ENCODE results near the gene AOC2.

The AOC2 gene

DNA sequence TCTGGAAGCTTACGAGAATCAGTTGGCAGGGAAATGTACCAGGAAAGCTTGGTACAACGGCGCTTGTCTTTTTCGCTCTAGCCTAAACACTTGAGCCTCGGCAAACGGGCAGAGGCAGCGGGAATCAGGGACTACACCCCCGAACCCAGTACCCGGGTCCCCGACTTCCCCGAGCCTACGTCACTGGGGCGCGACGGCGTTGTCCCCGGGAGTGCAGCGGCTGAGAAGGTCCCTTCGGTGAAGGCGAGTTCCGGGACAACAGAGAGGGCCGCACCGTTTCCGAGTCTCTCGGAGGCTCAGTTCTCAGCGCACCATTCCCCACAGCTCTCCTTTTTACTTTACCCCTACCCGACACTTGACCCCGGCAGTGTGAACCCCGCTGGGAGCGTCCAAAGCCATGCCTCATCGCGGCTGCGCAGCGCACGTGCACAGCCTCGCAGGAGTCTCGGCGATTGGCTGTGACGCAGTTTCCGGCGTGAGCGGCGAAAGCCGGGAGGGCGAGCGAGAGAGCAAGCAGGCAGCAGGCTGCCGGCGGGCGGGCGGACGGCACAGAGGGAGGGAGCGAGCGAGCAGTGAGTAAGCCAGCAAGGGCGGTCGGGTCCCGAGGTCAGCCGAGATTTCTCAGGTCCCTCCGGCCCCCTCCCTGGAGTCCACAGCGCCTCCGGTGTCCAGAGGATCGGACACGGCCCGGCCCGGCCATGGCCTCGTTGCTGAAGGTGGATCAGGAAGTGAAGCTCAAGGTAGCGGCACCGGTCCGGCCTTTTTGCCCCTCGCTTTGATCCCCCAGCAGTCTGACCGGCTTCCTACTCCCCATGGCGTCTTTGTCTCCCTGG lies 11.2 kb upstream of the AOC2 start, which contains the start of gene PSME3:
PSME3 (plus strand) TSS at position 464 of the 833 bp plus-strand sequence; CDS start at position 699, 235 bp downstream.
- Histone ChIP-seq H3K4me1 (ENCODE audit: low read depth, poor library complexity, severe bottlenecking) (peaks cover 19% of the 10 kb centered on the region), H3K4me3 (IDR thresholded peaks at IDR 0.05; ENCODE audit: insufficient read depth, low read depth, low read length) (no peak within 1 kb of the TSS), H3K27me3 (ENCODE audit: insufficient read depth, low read depth) (no peaks in the 10 kb centered on the region), H3K36me3 (ENCODE audit: insufficient read depth) (peaks cover 18% of the 10 kb centered on the region; the same call in 1 of the 2 replicates), H2AFZ (ENCODE audit: low read depth) (peak within 1 kb of the TSS; percentile 87), H3K4me2 (peak within 1 kb of the TSS; percentile 97), H3K79me2 (ENCODE audit: insufficient read depth, low read depth) (peaks cover 55% of the 10 kb centered on the region), H3K27ac (peak within 1 kb of the TSS; percentile 83), H3K9ac (peak within 1 kb of the TSS; percentile 91), H4K20me1 (ENCODE audit: insufficient read depth) (no peaks in the 10 kb centered on the region)
- TF ChIP-seq, protein P1, sequence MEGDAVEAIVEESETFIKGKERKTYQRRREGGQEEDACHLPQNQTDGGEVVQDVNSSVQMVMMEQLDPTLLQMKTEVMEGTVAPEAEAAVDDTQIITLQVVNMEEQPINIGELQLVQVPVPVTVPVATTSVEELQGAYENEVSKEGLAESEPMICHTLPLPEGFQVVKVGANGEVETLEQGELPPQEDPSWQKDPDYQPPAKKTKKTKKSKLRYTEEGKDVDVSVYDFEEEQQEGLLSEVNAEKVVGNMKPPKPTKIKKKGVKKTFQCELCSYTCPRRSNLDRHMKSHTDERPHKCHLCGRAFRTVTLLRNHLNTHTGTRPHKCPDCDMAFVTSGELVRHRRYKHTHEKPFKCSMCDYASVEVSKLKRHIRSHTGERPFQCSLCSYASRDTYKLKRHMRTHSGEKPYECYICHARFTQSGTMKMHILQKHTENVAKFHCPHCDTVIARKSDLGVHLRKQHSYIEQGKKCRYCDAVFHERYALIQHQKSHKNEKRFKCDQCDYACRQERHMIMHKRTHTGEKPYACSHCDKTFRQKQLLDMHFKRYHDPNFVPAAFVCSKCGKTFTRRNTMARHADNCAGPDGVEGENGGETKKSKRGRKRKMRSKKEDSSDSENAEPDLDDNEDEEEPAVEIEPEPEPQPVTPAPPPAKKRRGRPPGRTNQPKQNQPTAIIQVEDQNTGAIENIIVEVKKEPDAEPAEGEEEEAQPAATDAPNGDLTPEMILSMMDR (conservative IDR thresholded peaks at IDR 0.05; ENCODE audit: low read depth, low read length): no peak

DNA sequence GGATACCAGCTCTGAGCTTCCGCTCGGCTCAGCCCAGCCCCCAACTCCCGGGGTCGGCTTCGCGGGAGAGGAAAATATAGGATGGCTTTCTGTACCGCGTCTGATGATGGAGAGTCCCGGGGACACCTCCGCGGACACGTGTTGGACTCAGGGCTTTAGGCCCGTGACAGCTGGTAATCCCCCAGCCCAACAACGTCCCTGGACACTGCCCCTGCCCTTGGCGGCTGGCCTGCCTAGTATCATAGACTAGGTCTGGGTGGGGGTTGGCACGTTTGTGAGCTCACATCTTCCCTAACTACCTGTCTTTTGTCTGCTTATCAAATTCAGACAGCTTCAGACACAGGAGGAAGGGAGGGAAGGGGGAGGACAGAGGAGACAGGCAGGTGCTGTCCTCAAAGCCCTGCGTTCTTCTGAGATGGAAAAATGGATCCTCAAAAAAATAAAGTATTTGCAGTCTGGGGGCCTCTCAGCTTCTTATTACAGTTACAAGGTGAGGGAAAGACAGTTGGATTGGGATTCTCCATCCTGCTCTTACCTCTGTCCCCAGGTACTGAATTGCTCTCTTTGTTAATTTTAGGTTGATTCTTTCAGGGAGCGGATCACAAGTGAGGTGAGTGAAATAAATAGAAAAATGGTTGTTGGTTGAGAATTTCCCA lies 10.5 kb upstream of the AOC2 start:
- H3K4me2 ChIP-seq: peak overlapping the region; percentile 97
- H3K27me3 ChIP-seq (ENCODE audit: insufficient read depth, low read depth): no peaks in the 10 kb centered on the region
- peaks cover 55% of the 10 kb centered on the region for H3K79me2 ChIP-seq (ENCODE audit: insufficient read depth, low read depth)
- TF ChIP-seq, protein P1 (conservative IDR thresholded peaks at IDR 0.05; ENCODE audit: low read depth, low read length): no peak
- no peaks in the 10 kb centered on the region for H4K20me1 ChIP-seq (ENCODE audit: insufficient read depth)
- peak overlapping the region; percentile 87 for H2AFZ ChIP-seq (ENCODE audit: low read depth)
- H3K4me1 ChIP-seq (ENCODE audit: low read depth, poor library complexity, severe bottlenecking): peaks cover 19% of the 10 kb centered on the region
- peak overlapping the region; percentile 91 for H3K9ac ChIP-seq
- H3K36me3 ChIP-seq (ENCODE audit: insufficient read depth): peaks cover 24% of the 10 kb centered on the region
- peak overlapping the region; percentile 83 for H3K27ac ChIP-seq
- H3K4me3 ChIP-seq (IDR thresholded peaks at IDR 0.05; ENCODE audit: insufficient read depth, low read depth, low read length): no peak overlapping the region

DNA sequence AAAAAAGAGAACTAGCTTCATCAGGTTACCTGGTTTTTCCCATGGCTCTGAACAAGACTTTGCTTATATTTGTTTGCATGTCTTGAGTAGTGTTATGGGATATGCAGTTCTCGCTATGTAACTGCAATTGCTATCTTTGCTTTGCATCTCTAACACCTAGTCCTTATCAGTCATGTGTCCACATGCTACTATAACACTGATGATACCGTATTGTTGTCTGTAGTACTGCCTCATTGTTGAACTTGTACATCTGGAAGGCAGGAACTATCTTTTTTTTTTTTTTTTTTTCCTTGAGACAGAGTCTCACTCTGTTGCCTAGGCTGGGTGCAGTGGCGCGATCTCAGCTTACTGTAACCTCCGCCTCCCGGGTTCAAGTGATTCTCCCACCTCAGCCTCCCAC lies 8.6 kb upstream of the AOC2 start:
- Histone ChIP-seq H3K4me1 (ENCODE audit: low read depth, poor library complexity, severe bottlenecking) (peaks cover 19% of the 10 kb centered on the region), H3K9ac (no peak overlapping the region), H3K4me2 (no peak overlapping the region), H2AFZ (ENCODE audit: low read depth) (no peak overlapping the region), H3K4me3 (IDR thresholded peaks at IDR 0.05; ENCODE audit: insufficient read depth, low read depth, low read length) (no peak overlapping the region), H3K27me3 (ENCODE audit: insufficient read depth, low read depth) (no peaks in the 10 kb centered on the region), H3K36me3 (ENCODE audit: insufficient read depth) (peaks cover 33% of the 10 kb centered on the region), H3K79me2 (ENCODE audit: insufficient read depth, low read depth) (peaks cover 55% of the 10 kb centered on the region), H4K20me1 (ENCODE audit: insufficient read depth) (no peaks in the 10 kb centered on the region), H3K27ac (no peak overlapping the region)
- TF ChIP-seq, protein P1 (conservative IDR thresholded peaks at IDR 0.05; ENCODE audit: low read depth, low read length): no peak

DNA sequence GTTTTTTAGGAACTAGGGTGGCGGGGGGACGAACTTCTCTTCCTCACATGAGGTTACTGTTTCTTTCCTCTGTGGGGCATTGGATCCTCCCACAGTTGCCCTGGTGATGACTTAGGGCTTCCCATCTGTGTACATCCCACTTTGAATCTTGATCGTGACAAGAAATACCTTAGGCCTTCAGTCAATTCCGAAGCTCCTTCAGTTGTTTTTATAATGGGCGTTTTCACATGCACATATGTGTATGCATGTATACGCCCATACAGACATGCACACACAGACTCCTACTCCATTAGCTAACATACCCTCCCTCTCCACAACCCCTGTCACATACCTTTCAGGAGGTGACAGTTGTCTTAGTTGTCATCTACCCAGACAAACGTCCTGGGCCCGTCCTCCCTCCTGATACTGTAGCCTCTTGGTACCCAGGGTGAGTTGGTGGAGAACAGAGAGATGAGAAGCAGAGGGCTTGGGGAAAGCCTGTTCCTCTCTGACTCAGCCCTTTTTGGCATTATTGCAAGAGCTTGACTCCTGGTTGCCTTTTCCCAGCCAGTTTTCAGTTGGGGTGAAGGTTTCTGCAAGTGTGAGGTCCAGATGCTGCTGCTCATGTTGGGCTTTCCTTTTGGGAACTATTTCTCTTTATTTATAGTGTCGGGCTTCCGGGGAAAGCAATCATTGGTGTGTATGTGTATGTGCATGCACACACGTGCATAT lies 2.2 kb upstream of the AOC2 start:
- H2AFZ ChIP-seq (ENCODE audit: low read depth): no peak overlapping the region
- no peak overlapping the region for H3K27ac ChIP-seq
- H4K20me1 ChIP-seq (ENCODE audit: insufficient read depth): no peaks in the 10 kb centered on the region
- H3K4me1 ChIP-seq (ENCODE audit: low read depth, poor library complexity, severe bottlenecking): peaks cover 32% of the 10 kb centered on the region
- H3K9ac ChIP-seq: no peak overlapping the region
- H3K4me2 ChIP-seq: no peak overlapping the region
- TF ChIP-seq, protein P1 (conservative IDR thresholded peaks at IDR 0.05; ENCODE audit: low read depth, low read length): no peak
- H3K4me3 ChIP-seq (IDR thresholded peaks at IDR 0.05; ENCODE audit: insufficient read depth, low read depth, low read length): no peak overlapping the region
- no peaks in the 10 kb centered on the region for H3K27me3 ChIP-seq (ENCODE audit: insufficient read depth, low read depth)
- H3K36me3 ChIP-seq (ENCODE audit: insufficient read depth): peaks cover 34% of the 10 kb centered on the region
- peaks cover 10% of the 10 kb centered on the region; the same call in 1 of the 2 replicates for H3K79me2 ChIP-seq (ENCODE audit: insufficient read depth, low read depth)
